ENCODE data around the gene AP1M2.

The AP1M2 gene

GRCh38 chr19:10625003-10625761 is 38.1 kb upstream of the AP1M2 start, which contains the start of gene SLC44A2:
Gene SLC44A2 (plus strand): TSS chr19:10625553. CDS start chr19:10625634, 81 bp downstream.
- no peak for DNase-seq (ENCODE audit: low read depth, low spot score)
- peak within 1 kb of the TSS; percentile 60 for H3K4me3 ChIP-seq (ENCODE audit: low read depth, low read length)
- CTCF ChIA-PET: interaction anchor here (1.2 to 2.4 kb wide), 4 partner anchors 13 to 44 kb away, joined by 4 to 10 read pairs (median 6); no protein-coding TSS in a partner anchor
- POLR2A ChIA-PET: interaction anchor here (0.9 kb wide), 1 partner anchor 9 kb away, joined by 5 read pairs; no protein-coding TSS in a partner anchor
- TF ChIP-seq CTCF (IDR thresholded peaks at IDR 0.05; ENCODE audit: insufficient read depth, low read length, missing control alignments): no peak

GRCh38 chr19:10624585-10624984 is 37.5 kb upstream of the AP1M2 start:
- TF ChIP-seq CTCF (IDR thresholded peaks at IDR 0.05; ENCODE audit: insufficient read depth, low read length, missing control alignments): no peak
- ChIA-PET POLR2A (interaction anchor here (0.9 kb wide), 1 partner anchor 9 kb away, joined by 5 read pairs; no protein-coding TSS in a partner anchor), CTCF (interaction anchor here (1.2 to 2.5 kb wide), 4 partner anchors 13 to 44 kb away, joined by 4 to 13 read pairs (median 8); no protein-coding TSS in a partner anchor)
- DNase-seq (ENCODE audit: low read depth, low spot score): no peak
- no peak overlapping the region for H3K4me3 ChIP-seq (ENCODE audit: low read depth, low read length)

GRCh38 chr19:10621966-10622365 is 34.9 kb upstream of the AP1M2 start:
- no peak for TF ChIP-seq CTCF (IDR thresholded peaks at IDR 0.05; ENCODE audit: insufficient read depth, low read length, missing control alignments)
- ChIA-PET POLR2A (no interaction called here), CTCF (interaction anchor here (0.9 to 2.5 kb wide), 4 partner anchors 22 to 51 kb away, joined by 3 to 13 read pairs (median 6); no protein-coding TSS in a partner anchor)
- no peak overlapping the region for H3K4me3 ChIP-seq (ENCODE audit: low read depth, low read length)
- DNase-seq (ENCODE audit: low read depth, low spot score): no peak

- no peak for DNase-seq (ENCODE audit: low read depth, low spot score)
- CTCF ChIA-PET: interaction anchor here (4.8 kb wide), 1 partner anchor 39 kb away, joined by 41 read pairs; no protein-coding TSS in a partner anchor
- POLR2A ChIA-PET: no interaction called here
- no peak overlapping the region for H3K4me3 ChIP-seq (ENCODE audit: low read depth, low read length)
- TF ChIP-seq CTCF (IDR thresholded peaks at IDR 0.05; ENCODE audit: insufficient read depth, low read length, missing control alignments): no peak
These were observed 33.7 kb upstream of the AP1M2 start for GRCh38 chr19:10620786-10621185.

- POLR2A ChIA-PET: no interaction called here
- H3K4me3 ChIP-seq (ENCODE audit: low read depth, low read length): no peak overlapping the region
- TF ChIP-seq CTCF (IDR thresholded peaks at IDR 0.05; ENCODE audit: insufficient read depth, low read length, missing control alignments): no peak
- no peak for DNase-seq (ENCODE audit: low read depth, low spot score)
- CTCF ChIA-PET: interaction anchor here (0.8 to 4.8 kb wide), 5 partner anchors 28 to 182 kb away, joined by 3 to 41 read pairs (median 3); no protein-coding TSS in a partner anchor
These were observed 31.7 kb upstream of the AP1M2 start for GRCh38 chr19:10618846-10619245.

GRCh38 chr19:10617409-10618121 is 30.5 kb upstream of the AP1M2 start:
- no peak overlapping the region for H3K4me3 ChIP-seq (ENCODE audit: low read depth, low read length)
- ChIA-PET POLR2A (no interaction called here), CTCF (interaction anchor here (1.4 to 4.8 kb wide), 3 partner anchors 27 to 45 kb away, joined by 3 to 41 read pairs (median 4); no protein-coding TSS in a partner anchor)
- no peak for TF ChIP-seq CTCF (IDR thresholded peaks at IDR 0.05; ENCODE audit: insufficient read depth, low read length, missing control alignments)
- DNase-seq (ENCODE audit: low read depth, low spot score): peak; percentile 79

All from AG04449 (cell line).